ENCODE data around the gene SLC16A12. TPM values are rescaled to one million over a fixed set of nuclear protein-coding genes. Genes with fewer than 3 reads are reported as not detected.

SLC16A12 gene
- total and polyA plus RNA-seq, 2 of the 8 experiments (the other 6 are each of a cell fraction or from before 2014, with no cell fraction given): 1.6 to 1.9 TPM

GRCh38 chr10:89524279-89524678, 11.1 kb downstream of the SLC16A12 start:
- H3K9me3 ChIP-seq (ENCODE audit: insufficient read depth in 2 of 2, low read depth in 1 of 2, low read length in 1 of 2): no peaks in the 10 kb centered on the region
- no peaks in the 10 kb centered on the region; the same call in 1 of the 2 replicates for H3K23me2 ChIP-seq (ENCODE audit: low read depth, low read length)
- no peak overlapping the region for H2BK120ac ChIP-seq (replicated peaks; ENCODE audit: low read depth, low read length)
- H4K91ac ChIP-seq (replicated peaks; ENCODE audit: insufficient read length, low read length): no peak overlapping the region
- H3K4me3 ChIP-seq (ENCODE audit: extremely low read depth in 1 of 4, insufficient read depth in 2 of 4, low read depth in 3 of 4, low read length in 4 of 4): no peak overlapping the region
- H3K79me2 ChIP-seq (ENCODE audit: control insufficient read depth in 1 of 2, insufficient read depth in 2 of 2, low read length in 2 of 2): no peaks in the 10 kb centered on the region
- no peak overlapping the region for H3K9ac ChIP-seq (replicated peaks in 1 of 4; ENCODE audit: extremely low read depth in 1 of 4, low read depth in 3 of 4, low read length in 3 of 4)
- H3K4me1 ChIP-seq (replicated peaks in 1 of 4; ENCODE audit: control insufficient read depth in 3 of 4, insufficient read depth in 4 of 4, low read length in 3 of 4): no peaks in the 10 kb centered on the region
- no peaks in the 10 kb centered on the region for H3K79me1 ChIP-seq (ENCODE audit: low read depth, low read length)
- no peak overlapping the region for H3K56ac ChIP-seq (replicated peaks; ENCODE audit: insufficient read length, low read depth, low read length)
- DNase-seq (ENCODE audit: low read depth in 1 of 2, low spot score in 2 of 2) (no peak), FAIRE-seq (no peak)
- ChIA-PET CTCF (ENCODE audit: partially characterized antibody) (no interaction called here), POLR2A (ENCODE audit: partially characterized antibody) (no interaction called here)
- no peak overlapping the region for H2BK15ac ChIP-seq (ENCODE audit: low read length)
- H3K36me3 ChIP-seq (ENCODE audit: control insufficient read depth in 2 of 4, insufficient read depth in 4 of 4, low read length in 3 of 4): no peaks in the 10 kb centered on the region
- H2BK20ac ChIP-seq (ENCODE audit: low read length): no peak overlapping the region
- H3K4ac ChIP-seq (replicated peaks; ENCODE audit: insufficient read length, low read depth, low read length): no peak overlapping the region
- H4K20me1 ChIP-seq (replicated peaks in 1 of 2; ENCODE audit: control insufficient read depth in 1 of 2, insufficient read depth in 2 of 2, low read length in 2 of 2): no peaks in the 10 kb centered on the region
- no peak overlapping the region for H3K14ac ChIP-seq (ENCODE audit: insufficient read length)
- no peak overlapping the region for H4K8ac ChIP-seq (ENCODE audit: extremely low read depth, insufficient read depth, low read length)
- no peak overlapping the region for H2BK12ac ChIP-seq (ENCODE audit: low read depth, low read length)
- no peak overlapping the region for H3K27ac ChIP-seq (ENCODE audit: low read depth, low read length)
- no peak overlapping the region for H3K23ac ChIP-seq (ENCODE audit: insufficient read length)
- no peak overlapping the region for H3K4me2 ChIP-seq (ENCODE audit: insufficient read depth in 1 of 2, low read depth in 2 of 2, low read length in 2 of 2)
- H3K18ac ChIP-seq (ENCODE audit: extremely low read depth, low read length): no peak overlapping the region
- no peaks in the 10 kb centered on the region for H3K27me3 ChIP-seq (replicated peaks in 1 of 4; ENCODE audit: control insufficient read depth in 3 of 4, extremely low read depth in 1 of 4, insufficient read depth in 3 of 4, low read length in 3 of 4)
- no peak overlapping the region for H2AFZ ChIP-seq (ENCODE audit: low read length)
- H2AK5ac ChIP-seq (ENCODE audit: low read depth, low read length): no peak overlapping the region
- WGBS, 2 experiments (ENCODE audit: extremely low coverage in 1 of 2, insufficient coverage in 1 of 2, insufficient read length in 1 of 2, insufficient replicate concordance in 2 of 2, low coverage in 1 of 2, low lambda C conversion rate in 2 of 2, missing lambda C conversion rate in 1 of 2): 90% methylated on average over 7 of the region's 7 CpGs; no CpG with 5 or more reads in 1 of the 2 experiments
- H4K5ac ChIP-seq (ENCODE audit: insufficient read length, low read depth, low read length): no peak overlapping the region
- H2BK5ac ChIP-seq (ENCODE audit: low read depth, low read length): no peak overlapping the region
- no peak for TF ChIP-seq TAF7 (optimal IDR thresholded peaks at IDR 0.05; ENCODE audit: borderline replicate concordance, low read depth, low read length)
- TF ChIP-seq YY1 (IDR thresholded peaks at IDR 0.05; ENCODE audit: low read depth, low read length): no peak
- TF ChIP-seq RNF2 (IDR thresholded peaks at IDR 0.05; ENCODE audit: borderline replicate concordance, low read depth, low read length, missing control alignments, poor library complexity, severe bottlenecking): no peak
- TF ChIP-seq CBX5 (IDR thresholded peaks at IDR 0.05; ENCODE audit: low read depth, low read length): no peak
- TF ChIP-seq ZNF274 (IDR thresholded peaks at IDR 0.05; ENCODE audit: borderline replicate concordance, extremely low read depth, low read length): no peak
- no peak for TF ChIP-seq CTBP2 (IDR thresholded peaks at IDR 0.05; ENCODE audit: borderline replicate concordance, insufficient read depth, insufficient read length, low read length)
- no peak for TF ChIP-seq NRF1 (IDR thresholded peaks at IDR 0.05; ENCODE audit: low read depth, low read length)
- no peak for TF ChIP-seq SIN3A (conservative IDR thresholded peaks at IDR 0.05 in 1 of 2, IDR thresholded peaks at IDR 0.05 in 1 of 2; ENCODE audit: low read depth in 1 of 2, low read length in 2 of 2)
- no peak for TF ChIP-seq RBBP5 (IDR thresholded peaks at IDR 0.05; ENCODE audit: borderline replicate concordance, low read depth, low read length)
- no peak for TF ChIP-seq CHD1 (IDR thresholded peaks at IDR 0.05; ENCODE audit: low read depth, low read length)
- no peak for TF ChIP-seq KDM4A (IDR thresholded peaks at IDR 0.05; ENCODE audit: low read depth, low read length, severe bottlenecking)
- TF ChIP-seq BCL11A (IDR thresholded peaks at IDR 0.05; ENCODE audit: low read depth in 2 of 2, low read length in 2 of 2): no peak
- TF ChIP-seq EZH2 (IDR thresholded peaks at IDR 0.05; ENCODE audit: low read depth, low read length, severe bottlenecking): no peak

Data from H1 (cell line).